ENCODE data around the gene SLC24A1. TPM values are rescaled to one million over a fixed set of nuclear protein-coding genes. Genes with fewer than 3 reads are reported as not detected.

SLC24A1 gene
- total and polyA plus RNA-seq, 10 of the 15 experiments (the other 5 are each of a cell fraction or from before 2014, with no cell fraction given), result 1.4 to 5.8 (median 3.3) TPM

GRCh38 chr15:65676123-65676522 lies 54.4 kb downstream of the SLC24A1 start:
- CTCF ChIA-PET, result no interaction called here
- in situ Hi-C loops (cut with MboI) (no loop called here), intact Hi-C loops (cut with micrococcal nuclease; ENCODE audit: unreplicated experiment) (no loop called here)
- no peaks in the 10 kb centered on the region for H3K27me3 ChIP-seq (replicated peaks in 1 of 2; ENCODE audit: control insufficient read depth in 2 of 2, insufficient read depth in 2 of 2, low read length in 1 of 2)
- no peak for TF ChIP-seq SMC3 (IDR thresholded peaks at IDR 0.05; ENCODE audit: borderline replicate concordance, low read length)
- TF ChIP-seq TBL1XR1 (IDR thresholded peaks at IDR 0.05; ENCODE audit: low read depth, low read length), result no peak
- no peak for TF ChIP-seq PAX8 (IDR thresholded peaks at IDR 0.05)
- no peak for TF ChIP-seq TCF12 (IDR thresholded peaks at IDR 0.05; ENCODE audit: low read depth, low read length)
- no peak for TF ChIP-seq MEF2B (IDR thresholded peaks at IDR 0.05; ENCODE audit: partially characterized antibody, poor library complexity, severe bottlenecking)
- TF ChIP-seq ELK1 (IDR thresholded peaks at IDR 0.05; ENCODE audit: low read depth, low read length), result no peak
- H3K4me1 ChIP-seq (ENCODE audit: control insufficient read depth, insufficient read depth, low read length), result no peaks in the 10 kb centered on the region
- no peaks in the 10 kb centered on the region for H3K79me2 ChIP-seq (ENCODE audit: control insufficient read depth, insufficient read depth, low read length)
- SMC1A ChIA-PET (ENCODE audit: uncharacterized antibody, unreplicated experiment), result no interaction called here
- H3K4me3 ChIP-seq, result no peak overlapping the region
- no peak overlapping the region for H3K4me2 ChIP-seq (ENCODE audit: control insufficient read depth, insufficient read depth)
- H4K20me1 ChIP-seq (ENCODE audit: control insufficient read depth, insufficient read depth), result no peaks in the 10 kb centered on the region
- FAIRE-seq (no peak), ATAC-seq (no peak), DNase-seq (ENCODE audit: low read depth, low spot score) (no peak)
- H2AFZ ChIP-seq (ENCODE audit: control insufficient read depth, low read depth, low read length), result no peak overlapping the region
- RAD21 ChIA-PET (ENCODE audit: unreplicated experiment), result no interaction called here
- peaks cover 0 to 8% of the 10 kb centered on the region in 2 experiments; a peak in 3 of 4 replicates for H3K36me3 ChIP-seq (ENCODE audit: control insufficient read depth in 2 of 2, insufficient read depth in 2 of 2, low read length in 1 of 2)
- H3K9me3 ChIP-seq (replicated peaks; ENCODE audit: control insufficient read depth, insufficient read depth, low read length), result no peaks in the 10 kb centered on the region
- POLR2A ChIA-PET, result no interaction called here
- no peak overlapping the region for H3K9ac ChIP-seq (ENCODE audit: control insufficient read depth, insufficient read depth, low read length)
- WGBS (ENCODE audit: insufficient coverage, insufficient replicate concordance, low lambda C conversion rate, missing lambda C conversion rate), result 93% methylated on average over 2 of the region's 2 CpGs
- no peak overlapping the region for H3K27ac ChIP-seq (ENCODE audit: control insufficient read depth, insufficient read depth)
- no TSS peak for BruUV-seq (replicated peaks)

GRCh38 chr15:65680544-65680943 lies 58.8 kb downstream of the SLC24A1 start:
- intact Hi-C loops (cut with micrococcal nuclease; ENCODE audit: unreplicated experiment), result no loop called here
- no peak overlapping the region for H3K9ac ChIP-seq (ENCODE audit: control insufficient read depth, insufficient read depth, low read length)
- no peaks in the 10 kb centered on the region for H3K79me2 ChIP-seq (ENCODE audit: control insufficient read depth, insufficient read depth, low read length)
- WGBS (ENCODE audit: insufficient coverage, insufficient replicate concordance, low lambda C conversion rate, missing lambda C conversion rate), result 97% methylated on average over 1 of the region's 1 CpG
- H3K4me2 ChIP-seq (ENCODE audit: control insufficient read depth, insufficient read depth), result no peak overlapping the region
- H3K4me3 ChIP-seq, result no peak overlapping the region
- no peaks in the 10 kb centered on the region; a peak in 1 of 4 replicates for H3K36me3 ChIP-seq (ENCODE audit: control insufficient read depth in 2 of 2, insufficient read depth in 2 of 2, low read length in 1 of 2)
- ChIA-PET CTCF (no interaction called here), SMC1A (ENCODE audit: uncharacterized antibody, unreplicated experiment) (no interaction called here), POLR2A (no interaction called here), RAD21 (ENCODE audit: unreplicated experiment) (no interaction called here)
- FAIRE-seq (no peak), DNase-seq (ENCODE audit: low read depth, low spot score) (no peak), ATAC-seq (no peak)
- no peaks in the 10 kb centered on the region for H3K4me1 ChIP-seq (ENCODE audit: control insufficient read depth, insufficient read depth, low read length)
- H3K27me3 ChIP-seq (replicated peaks in 1 of 2; ENCODE audit: control insufficient read depth in 2 of 2, insufficient read depth in 2 of 2, low read length in 1 of 2), result no peaks in the 10 kb centered on the region
- H3K27ac ChIP-seq (ENCODE audit: control insufficient read depth, insufficient read depth), result no peak overlapping the region
- no TSS peak for BruUV-seq (replicated peaks)
- H3K9me3 ChIP-seq (replicated peaks; ENCODE audit: control insufficient read depth, insufficient read depth, low read length), result no peaks in the 10 kb centered on the region; the same call in 2 of the 3 replicates
- in situ Hi-C loops (cut with MboI), result no loop called here
- H2AFZ ChIP-seq (ENCODE audit: control insufficient read depth, low read depth, low read length), result no peak overlapping the region
- no peaks in the 10 kb centered on the region for H4K20me1 ChIP-seq (ENCODE audit: control insufficient read depth, insufficient read depth)
- no peak for TF ChIP-seq ASH2L (IDR thresholded peaks at IDR 0.05; ENCODE audit: borderline replicate concordance, low read depth)
- no peak for TF ChIP-seq MEF2A (IDR thresholded peaks at IDR 0.05; ENCODE audit: insufficient read depth, low read depth, low read length)
- no peak for TF ChIP-seq MTA3 (IDR thresholded peaks at IDR 0.05; ENCODE audit: borderline replicate concordance, low read length)
- no peak for TF ChIP-seq ELK1 (IDR thresholded peaks at IDR 0.05; ENCODE audit: low read depth, low read length)
- no peak for TF ChIP-seq RAD51 (IDR thresholded peaks at IDR 0.05)
- no peak for TF ChIP-seq EZH2 (IDR thresholded peaks at IDR 0.05; ENCODE audit: borderline replicate concordance, control insufficient read depth, low read depth, low read length)
- no peak for TF ChIP-seq SMARCA5 (IDR thresholded peaks at IDR 0.05)
- TF ChIP-seq RUNX3 (IDR thresholded peaks at IDR 0.05; ENCODE audit: low read length), result no peak
- no peak for TF ChIP-seq HSF1 (IDR thresholded peaks at IDR 0.05; ENCODE audit: low read depth, low read length)
- TF ChIP-seq TBL1XR1 (IDR thresholded peaks at IDR 0.05; ENCODE audit: low read depth, low read length), result no peak
- TF ChIP-seq IRF4 (IDR thresholded peaks at IDR 0.05; ENCODE audit: low read depth, low read length), result no peak
